Measurements from ENCODE around the gene PRX. TPM values are rescaled to one million over a fixed set of nuclear protein-coding genes. Genes with fewer than 3 reads are reported as not detected.
A peak's percentile ranks its signal among the peaks of the same experiment; 100 is the strongest.

Gene PRX
- total and polyA plus RNA-seq, 2 of the 13 experiments (the other 11 are each of a cell fraction or from before 2014, with no cell fraction given), result 0.66 TPM

- TF ChIP-seq, protein P1, sequence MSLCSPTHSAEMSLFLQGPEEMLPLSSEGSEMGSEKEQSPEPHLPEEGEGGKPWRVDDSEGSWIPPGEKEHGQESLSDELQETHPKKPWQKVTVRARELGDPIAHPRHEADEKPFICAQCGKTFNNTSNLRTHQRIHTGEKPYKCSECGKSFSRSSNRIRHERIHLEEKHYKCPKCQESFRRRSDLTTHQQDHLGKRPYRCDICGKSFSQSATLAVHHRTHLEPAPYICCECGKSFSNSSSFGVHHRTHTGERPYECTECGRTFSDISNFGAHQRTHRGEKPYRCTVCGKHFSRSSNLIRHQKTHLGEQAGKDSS (CRISPR knock-in tag; IDR thresholded peaks at IDR 0.05; ENCODE audit: borderline replicate concordance, low read depth), result no peak
- TF ChIP-seq ZNF10 (CRISPR knock-in tag; IDR thresholded peaks at IDR 0.05; ENCODE audit: borderline replicate concordance, low read depth), result no peak
- no peak for TF ChIP-seq ZNF724P (CRISPR knock-in tag; IDR thresholded peaks at IDR 0.05; ENCODE audit: borderline replicate concordance)
- TF ChIP-seq, protein P2, sequence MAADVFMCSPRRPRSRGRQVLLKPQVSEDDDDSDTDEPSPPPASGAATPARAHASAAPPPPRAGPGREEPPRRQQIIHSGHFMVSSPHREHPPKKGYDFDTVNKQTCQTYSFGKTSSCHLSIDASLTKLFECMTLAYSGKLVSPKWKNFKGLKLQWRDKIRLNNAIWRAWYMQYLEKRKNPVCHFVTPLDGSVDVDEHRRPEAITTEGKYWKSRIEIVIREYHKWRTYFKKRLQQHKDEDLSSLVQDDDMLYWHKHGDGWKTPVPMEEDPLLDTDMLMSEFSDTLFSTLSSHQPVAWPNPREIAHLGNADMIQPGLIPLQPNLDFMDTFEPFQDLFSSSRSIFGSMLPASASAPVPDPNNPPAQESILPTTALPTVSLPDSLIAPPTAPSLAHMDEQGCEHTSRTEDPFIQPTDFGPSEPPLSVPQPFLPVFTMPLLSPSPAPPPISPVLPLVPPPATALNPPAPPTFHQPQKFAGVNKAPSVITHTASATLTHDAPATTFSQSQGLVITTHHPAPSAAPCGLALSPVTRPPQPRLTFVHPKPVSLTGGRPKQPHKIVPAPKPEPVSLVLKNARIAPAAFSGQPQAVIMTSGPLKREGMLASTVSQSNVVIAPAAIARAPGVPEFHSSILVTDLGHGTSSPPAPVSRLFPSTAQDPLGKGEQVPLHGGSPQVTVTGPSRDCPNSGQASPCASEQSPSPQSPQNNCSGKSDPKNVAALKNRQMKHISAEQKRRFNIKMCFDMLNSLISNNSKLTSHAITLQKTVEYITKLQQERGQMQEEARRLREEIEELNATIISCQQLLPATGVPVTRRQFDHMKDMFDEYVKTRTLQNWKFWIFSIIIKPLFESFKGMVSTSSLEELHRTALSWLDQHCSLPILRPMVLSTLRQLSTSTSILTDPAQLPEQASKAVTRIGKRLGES (CRISPR knock-in tag; IDR thresholded peaks at IDR 0.05; ENCODE audit: borderline replicate concordance), result no peak
- TF ChIP-seq ZNF563 (CRISPR knock-in tag; IDR thresholded peaks at IDR 0.05), result no peak
- TF ChIP-seq ZBTB8A (CRISPR knock-in tag; IDR thresholded peaks at IDR 0.05; ENCODE audit: borderline replicate concordance, low read depth), result no peak
- no peak for TF ChIP-seq MLLT10 (CRISPR knock-in tag; IDR thresholded peaks at IDR 0.05)
- no peak for TF ChIP-seq ZBTB38 (CRISPR knock-in tag; IDR thresholded peaks at IDR 0.05)
- peak; percentile 62; the same call in 1 of the 2 replicates for TF ChIP-seq PPARG (CRISPR knock-in tag; conservative IDR thresholded peaks at IDR 0.05)
- no peak for TF ChIP-seq ZNF234 (CRISPR knock-in tag; conservative IDR thresholded peaks at IDR 0.05)
- peak; percentile 47; the same call in 1 of the 2 replicates for TF ChIP-seq DMAP1 (CRISPR knock-in tag; IDR thresholded peaks at IDR 0.05)
- peak; percentile 70; the same call in 1 of the 2 replicates for TF ChIP-seq SIN3A (IDR thresholded peaks at IDR 0.05; ENCODE audit: borderline replicate concordance, low read depth, low read length)
- TF ChIP-seq SMARCE1 (IDR thresholded peaks at IDR 0.05; ENCODE audit: borderline replicate concordance), result no peak
- TF ChIP-seq NCOA2 (CRISPR knock-in tag; IDR thresholded peaks at IDR 0.05), result no peak
- TF ChIP-seq ZNF383 (CRISPR knock-in tag; IDR thresholded peaks at IDR 0.05; ENCODE audit: borderline replicate concordance), result no peak
- no peak for TF ChIP-seq EZH2 (conservative IDR thresholded peaks at IDR 0.05; ENCODE audit: low read depth, low read length)
- TF ChIP-seq GMEB2 (CRISPR knock-in tag; IDR thresholded peaks at IDR 0.05; ENCODE audit: low read depth), result peak; percentile 66; the same call in 1 of the 2 replicates
- TF ChIP-seq FOXO1 (CRISPR knock-in tag; IDR thresholded peaks at IDR 0.05), result no peak
- no peak for TF ChIP-seq ZSCAN9 (CRISPR knock-in tag; IDR thresholded peaks at IDR 0.05; ENCODE audit: borderline replicate concordance)
- TF ChIP-seq TCF7 (IDR thresholded peaks at IDR 0.05; ENCODE audit: low read depth), result no peak
- 0 out of 2 replicates have a peak, but pooled peaks have one; percentile 43 for TF ChIP-seq HIVEP1 (CRISPR knock-in tag; IDR thresholded peaks at IDR 0.05)
Measured at GRCh38 chr19:40443131-40443999, 30.2 kb upstream of the PRX start (continued).

All from HepG2 (cell line).